Neural cell (in vitro differentiated cells): ENCODE results near the gene SMCO4. TPM values are rescaled to one million over a fixed set of nuclear protein-coding genes. Genes with fewer than 3 reads are reported as not detected.

Experiments
- H2AFZ ChIP-seq: fragments of 200-600, 300-800 bp; sonication (generic), shearing (Covaris generic); 2 replicates; pipeline ENCODE4 v1.6.0; 2014; ENCODE audit warnings: low read depth, mild to moderate bottlenecking, antibody characterized with exemption, low read length, moderate library complexity
- H3F3A ChIP-seq: fragments of 200-600 bp; shearing (Covaris generic); 2 replicates; pipeline ENCODE4 v1.6.1; 2016; ENCODE audit warnings: mild to moderate bottlenecking, moderate library complexity, mixed read lengths, antibody characterized with exemption, low read length; ENCODE audit not compliant: insufficient read depth, poor library complexity, severe bottlenecking
- H3K27ac ChIP-seq: fragments of 200-600, 300-800 bp; sonication (generic), shearing (Covaris generic); 2 replicates; pipeline ENCODE4 v1.5.1; 2014; ENCODE audit warnings: mild to moderate bottlenecking, low read length, moderate library complexity
- H3K27me3 ChIP-seq: fragments of 300-800, 200-600 bp; sonication (generic), shearing (Covaris generic); 2 replicates; pipeline ENCODE4 v1.6.0; 2014; ENCODE audit warnings: mild to moderate bottlenecking, low read depth, low read length, moderate library complexity; ENCODE audit not compliant: insufficient read depth
- H3K36me3 ChIP-seq: fragments of 300-800, 200-600 bp; sonication (generic), shearing (Covaris generic); 2 replicates; pipeline ENCODE4 v1.5.1; 2014; ENCODE audit warnings: mild to moderate bottlenecking, antibody characterized with exemption, low read length, moderate library complexity; ENCODE audit not compliant: insufficient read depth
- H3K4me2 ChIP-seq: fragments of 300-800, 200-600 bp; sonication (generic), shearing (Covaris generic); 2 replicates; pipeline ENCODE4 v1.6.0; 2014; ENCODE audit warnings: mild to moderate bottlenecking, low read length
- H3K4me3 ChIP-seq: fragments of 300-800, 200-600 bp; sonication (generic), shearing (Covaris generic); 2 replicates; pipeline ENCODE4 v1.5.1; 2014; ENCODE audit warnings: mild to moderate bottlenecking, low read length, moderate library complexity
- H3K79me2 ChIP-seq: fragments of 200-600 bp; shearing (Covaris generic); replicated peaks from 2 replicates; pipeline ENCODE4 v1.6.0; 2014; ENCODE audit warnings: mild to moderate bottlenecking, low read length, moderate library complexity; ENCODE audit not compliant: insufficient read depth
- H3K9ac ChIP-seq: fragments of 300-800, 200-600 bp; sonication (generic), shearing (Covaris generic); 2 replicates; pipeline ENCODE4 v1.6.1; 2016; ENCODE audit warnings: mild to moderate bottlenecking, low read length, mixed read lengths
- H3K9me2 ChIP-seq: fragments of 200-600 bp; shearing (Covaris generic); 2 replicates; pipeline ENCODE4 v1.6.1; 2016; ENCODE audit warnings: mild to moderate bottlenecking, low read length, mixed read lengths; ENCODE audit not compliant: insufficient read depth
- H3K9me3 ChIP-seq: fragments of 200-600, 300-800 bp; sonication (generic), shearing (Covaris generic); 2 replicates; pipeline ENCODE4 v1.6.1; 2016; ENCODE audit warnings: mild to moderate bottlenecking, mixed run types, low read length, moderate library complexity, mixed read lengths
- H4K20me1 ChIP-seq: fragments of 200-600 bp; shearing (Covaris generic); 2 replicates; pipeline ENCODE4 v1.6.1; 2016; ENCODE audit warnings: mild to moderate bottlenecking, mixed run types; ENCODE audit not compliant: insufficient read depth
- CTCF ChIP-seq: fragments of 450-650 bp; IDR thresholded peaks from 2 replicates; pipeline ENCODE4 v1.5.1; 2014; ENCODE audit warnings: antibody characterized with exemption, mild to moderate bottlenecking, moderate library complexity; ENCODE audit not compliant: poor library complexity, severe bottlenecking
- EP300 ChIP-seq: fragments of 450-650 bp; conservative IDR thresholded peaks from 2 replicates; pipeline ENCODE4 v1.6.1; 2014; ENCODE audit warnings: antibody characterized with exemption, mild to moderate bottlenecking, moderate library complexity; ENCODE audit not compliant: poor library complexity, severe bottlenecking
- EZH2 ChIP-seq: fragments of 200-600, 300-800 bp; shearing (Covaris generic), sonication (generic); IDR thresholded peaks from 2 replicates; pipeline ENCODE4 v1.6.1; 2014; ENCODE audit warnings: antibody characterized with exemption, low read length, borderline replicate concordance, mild to moderate bottlenecking; ENCODE audit not compliant: insufficient read depth, poor library complexity, severe bottlenecking
- MXI1 ChIP-seq: fragments of 450-650 bp; conservative IDR thresholded peaks from 2 replicates; pipeline ENCODE4 v1.6.1; 2014; ENCODE audit warnings: antibody characterized with exemption, mild to moderate bottlenecking; ENCODE audit not compliant: poor library complexity, severe bottlenecking
- POLR2AphosphoS5 ChIP-seq: IDR thresholded peaks from 2 replicates; pipeline ENCODE4 v1.6.1; 2012
- RAD21 ChIP-seq: fragments of 450-650 bp; conservative IDR thresholded peaks from 2 replicates; pipeline ENCODE4 v1.6.1; 2014; ENCODE audit warnings: antibody characterized with exemption, mild to moderate bottlenecking, moderate library complexity
- REST ChIP-seq: IDR thresholded peaks from 2 replicates; pipeline ENCODE4 v1.6.1; 2012; ENCODE audit warnings: borderline replicate concordance
- SMC3 ChIP-seq: fragments of 450-650 bp; conservative IDR thresholded peaks from 2 replicates; pipeline ENCODE4 v1.6.1; 2014; ENCODE audit warnings: antibody characterized with exemption, mild to moderate bottlenecking, moderate library complexity; ENCODE audit not compliant: poor library complexity
- TAF1 ChIP-seq: IDR thresholded peaks from 2 replicates; pipeline ENCODE4 v1.6.1; 2012; ENCODE audit warnings: low read depth
- polyA plus RNA-seq: library from polyadenylated mRNA; depleted of rRNA; stranded (reverse); fragments of >200 nt; gene quantifications from 2 replicates; pipeline ENCODE4 v1.2.3, GENCODE V29; 2014

SMCO4 gene
- polyA plus RNA-seq, 1 donor from 2014 or later: 10.0 TPM

- TF ChIP-seq POLR2AphosphoS5 (no peak), REST (no peak), CTCF (no peak), SMC3 (no peak), EZH2 (no peak), TAF1 (no peak), EP300 (no peak), RAD21 (no peak), MXI1 (no peak)
- no peak overlapping the region for H3K4me3 ChIP-seq
- no peaks in the 10 kb centered on the region for H4K20me1 ChIP-seq
- H3K9me3 ChIP-seq: no peaks in the 10 kb centered on the region
- H3K9ac ChIP-seq: no peak overlapping the region
- no peak overlapping the region for H2AFZ ChIP-seq
- H3F3A ChIP-seq: no peaks in the 10 kb centered on the region
- no peaks in the 10 kb centered on the region for H3K27me3 ChIP-seq
- H3K27ac ChIP-seq: no peak overlapping the region
- H3K4me2 ChIP-seq: no peak overlapping the region
- no peaks in the 10 kb centered on the region for H3K79me2 ChIP-seq
- no peaks in the 10 kb centered on the region for H3K36me3 ChIP-seq
- H3K9me2 ChIP-seq: no peaks in the 10 kb centered on the region
Observed at GRCh38 chr11:93547773-93548172, 4.6 kb upstream of the SMCO4 start.

GRCh38 chr11:93547028-93547427 is 3.8 kb upstream of the SMCO4 start:
- Histone ChIP-seq H3K4me2 (no peak overlapping the region), H4K20me1 (no peaks in the 10 kb centered on the region), H3F3A (no peaks in the 10 kb centered on the region), H3K27ac (no peak overlapping the region), H3K4me3 (no peak overlapping the region), H3K9me3 (no peaks in the 10 kb centered on the region), H3K9ac (no peak overlapping the region), H3K27me3 (no peaks in the 10 kb centered on the region), H3K9me2 (no peaks in the 10 kb centered on the region), H2AFZ (no peak overlapping the region), H3K79me2 (no peaks in the 10 kb centered on the region), H3K36me3 (no peaks in the 10 kb centered on the region)
- no peak for TF ChIP-seq EZH2

GRCh38 chr11:93545566-93545965 is 2.4 kb upstream of the SMCO4 start:
- Histone ChIP-seq H3F3A (no peaks in the 10 kb centered on the region), H3K27me3 (no peaks in the 10 kb centered on the region), H3K36me3 (no peaks in the 10 kb centered on the region), H4K20me1 (no peaks in the 10 kb centered on the region), H3K9me2 (no peaks in the 10 kb centered on the region), H3K27ac (no peak overlapping the region), H3K9ac (no peak overlapping the region), H3K4me3 (no peak overlapping the region), H3K9me3 (no peaks in the 10 kb centered on the region), H3K4me2 (no peak overlapping the region), H3K79me2 (peaks cover 9% of the 10 kb centered on the region), H2AFZ (no peak overlapping the region)
- TF ChIP-seq POLR2AphosphoS5: no peak
- TF ChIP-seq SMC3: no peak
- no peak for TF ChIP-seq TAF1
- TF ChIP-seq RAD21: no peak
- TF ChIP-seq EZH2: no peak
- TF ChIP-seq MXI1: no peak
